IMR-90 (cell line): ENCODE measurements around the gene PLA2G10.

Source experiments
- CEBPB ChIP-seq: IDR thresholded peaks from 2 replicates; pipeline ENCODE4 v1.6.1; 2012; ENCODE audit warnings: low read depth, low read length, improper control_type of control experiment
- CTCF ChIP-seq: conservative IDR thresholded peaks from 2 replicates; pipeline ENCODE4 v1.5.1; 2012; ENCODE audit warnings: mild to moderate bottlenecking, low read depth, low read length, improper control_type of control experiment
- ELK1 ChIP-seq: fragments of 150-350 bp; IDR thresholded peaks from 2 replicates; pipeline ENCODE4 v1.6.1; 2016; ENCODE audit warnings: low read depth, mild to moderate bottlenecking, low read length, moderate library complexity, borderline replicate concordance
- FOS ChIP-seq: fragments of 150-350 bp; IDR thresholded peaks from 2 replicates; pipeline ENCODE4 v1.6.1; 2016; ENCODE audit warnings: low read depth, low read length
- MAFK ChIP-seq: IDR thresholded peaks from 2 replicates; pipeline ENCODE4 v1.6.1; 2012; ENCODE audit warnings: low read depth, low read length, improper control_type of control experiment
- MAZ ChIP-seq: IDR thresholded peaks from 2 replicates; pipeline ENCODE4 v1.6.1; 2012; ENCODE audit warnings: low read depth, mild to moderate bottlenecking, low read length, improper control_type of control experiment, moderate library complexity, borderline replicate concordance
- MXI1 ChIP-seq: IDR thresholded peaks from 2 replicates; pipeline ENCODE4 v1.6.1; 2012; ENCODE audit warnings: low read depth, mild to moderate bottlenecking, low read length, moderate library complexity, borderline replicate concordance
- POLR2A ChIP-seq: IDR thresholded peaks from 2 replicates; pipeline ENCODE4 v1.6.1; 2012; ENCODE audit warnings: mild to moderate bottlenecking, low read depth, low read length
- RAD21 ChIP-seq: IDR thresholded peaks from 2 replicates; pipeline ENCODE4 v1.6.1; 2012; ENCODE audit warnings: low read length, improper control_type of control experiment
- RCOR1 ChIP-seq: IDR thresholded peaks from 2 replicates; pipeline ENCODE4 v1.6.1; 2012; ENCODE audit warnings: mild to moderate bottlenecking, low read length, improper control_type of control experiment; ENCODE audit not compliant: insufficient replicate concordance
- RFX5 ChIP-seq: IDR thresholded peaks from 2 replicates; pipeline ENCODE4 v1.8.0; 2012; ENCODE audit warnings: low read depth, mild to moderate bottlenecking, low read length, moderate library complexity
- SMC3 ChIP-seq: fragments of 150-350 bp; IDR thresholded peaks from 2 replicates; pipeline ENCODE4 v1.6.1; 2016; ENCODE audit warnings: low read depth, mild to moderate bottlenecking, antibody characterized with exemption, low read length, moderate library complexity

GRCh38 chr16:14634389-14634725 is 59.8 kb downstream of the PLA2G10 start:
- TF ChIP-seq RAD21 (no peak), CTCF (no peak), MXI1 (no peak), POLR2A (no peak), ELK1 (no peak), MAZ (no peak), RCOR1 (no peak), SMC3 (no peak), CEBPB (no peak), MAFK (no peak), RFX5 (no peak), FOS (no peak)
